Liver (tissue), 9 donors: Measurements from ENCODE around the gene CELF4. TPM values are rescaled to one million over a fixed set of nuclear protein-coding genes. Genes with fewer than 3 reads are reported as not detected.

Experiments used
- DNase-seq: peaks from one replicate; pipeline ENCODE4 v3.0.0-alpha.2; 2017; ENCODE audit warnings: low spot score
- H3K27ac ChIP-seq, 2 donors: one replicate each; pipeline ENCODE4 v1.7.0; 2013; ENCODE audit warnings: inconsistent platforms in 2 of 2, low read length in 2 of 2, control low read depth in 1 of 2, low read depth in 1 of 2, mild to moderate bottlenecking in 1 of 2
- H3K27me3 ChIP-seq, 4 donors: one replicate each; pipeline versions ENCODE4 v1.6.1 to v1.7.0; 2013; ENCODE audit warnings: low read length in 3 of 4, inconsistent platforms in 1 of 4, mild to moderate bottlenecking in 1 of 4, moderate library complexity in 1 of 4; ENCODE audit not compliant: control insufficient read depth in 4 of 4, insufficient read depth in 4 of 4
- H3K36me3 ChIP-seq, 4 donors: one replicate each; pipeline versions ENCODE4 v1.6.1 to v1.7.0; 2013; ENCODE audit warnings: low read length in 3 of 4, mild to moderate bottlenecking in 3 of 4, low read depth in 1 of 4, moderate library complexity in 1 of 4; ENCODE audit not compliant: control insufficient read depth in 4 of 4, insufficient read depth in 3 of 4
- H3K4me1 ChIP-seq, 4 donors: one replicate each; pipeline versions ENCODE4 v1.6.1 to v1.7.0; 2013; ENCODE audit warnings: low read length in 3 of 4, mild to moderate bottlenecking in 3 of 4, moderate library complexity in 1 of 4; ENCODE audit not compliant: control insufficient read depth in 4 of 4, insufficient read depth in 4 of 4
- H3K4me3 ChIP-seq, 3 donors: one replicate each; pipeline versions ENCODE4 v1.6.1 to v1.7.0; 2013; ENCODE audit warnings: low read length in 3 of 3, control low read depth in 1 of 3, low read depth in 1 of 3, mild to moderate bottlenecking in 1 of 3
- H3K9ac ChIP-seq, 2 donors: one replicate each; pipeline ENCODE4 v1.7.0; 2013; ENCODE audit warnings: low read length in 2 of 2, mild to moderate bottlenecking in 2 of 2, moderate library complexity in 2 of 2, control low read depth in 1 of 2, low read depth in 1 of 2
- H3K9me3 ChIP-seq, 4 donors: one replicate each; pipeline versions ENCODE4 v1.6.1 to v1.7.0; 2013; ENCODE audit warnings: low read length in 3 of 4; ENCODE audit not compliant: control insufficient read depth in 4 of 4
- CTCF ChIP-seq: fragments of 150-350 bp; IDR thresholded peaks from 2 replicates; pipeline ENCODE4 v1.5.1; 2017; ENCODE audit warnings: improper control_type of control experiment, low read depth, low read length; ENCODE audit not compliant: missing input control
- FOXA2 ChIP-seq: IDR thresholded peaks from 2 replicates; pipeline ENCODE4 v1.6.1; 2016; ENCODE audit warnings: antibody characterized with exemption
- GABPA ChIP-seq, 2 donors: IDR thresholded peaks in 1 of 2; conservative IDR thresholded peaks in 1 of 2; 2 replicates each; pipeline ENCODE4 v1.6.1; 2016; ENCODE audit warnings: antibody characterized with exemption in 2 of 2, mild to moderate bottlenecking in 1 of 2, moderate library complexity in 1 of 2
- HNF4G ChIP-seq: IDR thresholded peaks from 2 replicates; pipeline ENCODE4 v1.6.1; 2016; ENCODE audit warnings: antibody characterized with exemption
- JUND ChIP-seq, 2 donors: IDR thresholded peaks; 2 replicates each; pipeline ENCODE4 v1.6.1; 2016; ENCODE audit warnings: antibody characterized with exemption in 2 of 2
- NR2F2 ChIP-seq: IDR thresholded peaks from 2 replicates; pipeline ENCODE4 v1.6.1; 2016; ENCODE audit warnings: antibody characterized with exemption
- RAD21 ChIP-seq, 2 donors: IDR thresholded peaks; 2 replicates each; pipeline ENCODE4 v1.6.1; 2016; ENCODE audit warnings: antibody characterized with exemption in 2 of 2, mild to moderate bottlenecking in 2 of 2
- RXRA ChIP-seq, 2 donors: IDR thresholded peaks; 2 replicates each; pipeline ENCODE4 v1.6.1; 2017 to 2018; ENCODE audit warnings: antibody characterized with exemption in 2 of 2, mild to moderate bottlenecking in 1 of 2
- SP1 ChIP-seq: IDR thresholded peaks from 2 replicates; pipeline ENCODE4 v1.6.1; 2018; ENCODE audit warnings: antibody characterized with exemption, mild to moderate bottlenecking
- TAF1 ChIP-seq: conservative IDR thresholded peaks from 2 replicates; pipeline ENCODE4 v1.6.1; 2016; ENCODE audit warnings: antibody characterized with exemption, mild to moderate bottlenecking
- YY1 ChIP-seq: IDR thresholded peaks from 2 replicates; pipeline ENCODE4 v1.6.1; 2016; ENCODE audit warnings: antibody characterized with exemption, mild to moderate bottlenecking
- ZBTB33 ChIP-seq: IDR thresholded peaks from 2 replicates; pipeline ENCODE4 v1.6.1; 2016; ENCODE audit warnings: antibody characterized with exemption
- WGBS: extraction: QIAGEN DNeasy Blood & Tissue Kit; methylation state at CpG from one replicate; pipeline ENCODE4 v1.1.7; 2013; 5-methylcytosine and 5-hydroxymethylcytosine counted together
- polyA plus RNA-seq, 2 donors: library from polyadenylated mRNA; stranded (reverse) in 1 of 2; unstranded in 1 of 2; fragments of 200-250 nt in 1 of 2; fragments of >200 nt in 1 of 2; fragmentation: Nextera tagmentation in 1 of 2; extraction: Ambion mirVana in 1 of 2; gene quantifications; one replicate each; pipeline versions ENCODE4 v1.2.1 to v1.2.3, GENCODE V29; 2013 to 2015
- total RNA-seq, 2 donors: library from RNA; depleted of rRNA; stranded (reverse); fragments of >200 nt; gene quantifications; one replicate each; pipeline ENCODE4 v1.2.3, GENCODE V29; 2014
- TF ChIP-seq, protein P1 (sequence below): IDR thresholded peaks from 2 replicates; pipeline ENCODE4 v1.6.1; 2016; ENCODE audit warnings: antibody characterized with exemption
- TF ChIP-seq, protein P2 (sequence below): IDR thresholded peaks from 2 replicates; pipeline ENCODE4 v1.6.1; 2016; ENCODE audit warnings: antibody characterized with exemption
- TF ChIP-seq, protein P3 (sequence below): IDR thresholded peaks from 2 replicates; pipeline ENCODE4 v1.6.1; 2016; ENCODE audit warnings: antibody characterized with exemption, mild to moderate bottlenecking
- donor health status: healthy.
- donor health status: healthy.
- donor health status: healthy.
- donor health status: healthy.
- donor health status: healthy.

CELF4 gene
- total and polyA plus RNA-seq, 4 donors, result 0.08 to 0.28 (median 0.21) TPM; not detected in 1

DNA sequence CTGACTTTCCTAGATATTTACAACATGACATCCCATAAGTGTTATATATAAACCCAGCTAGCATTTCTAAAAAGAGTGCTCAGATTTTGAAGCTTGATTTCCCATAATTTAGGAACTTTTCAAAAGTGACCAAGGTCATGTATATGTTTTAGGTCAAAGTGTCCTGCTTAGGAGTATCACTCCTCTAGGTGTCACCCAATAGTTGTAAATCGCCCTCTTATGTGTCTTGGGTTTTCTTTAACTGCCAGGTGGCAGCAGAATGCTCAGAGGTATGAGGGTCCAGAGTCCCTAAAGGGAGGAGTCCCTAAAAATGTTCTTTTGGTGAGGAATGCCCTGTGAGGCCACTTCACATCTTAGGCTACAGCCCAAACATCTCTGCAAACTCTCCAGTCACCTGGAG lies 358.3 kb downstream of the CELF4 start:
- DNase-seq, result no peak
- H3K9me3 ChIP-seq, result no peaks in the 10 kb centered on the region
- 85% methylated on average over 1 of the region's 1 CpG for WGBS
- no peaks in the 10 kb centered on the region for H3K27me3 ChIP-seq
- no peak for TF ChIP-seq YY1
- TF ChIP-seq CTCF, result no peak
- no peak for TF ChIP-seq HNF4G
- no peak for TF ChIP-seq TAF1
- TF ChIP-seq, protein P1, sequence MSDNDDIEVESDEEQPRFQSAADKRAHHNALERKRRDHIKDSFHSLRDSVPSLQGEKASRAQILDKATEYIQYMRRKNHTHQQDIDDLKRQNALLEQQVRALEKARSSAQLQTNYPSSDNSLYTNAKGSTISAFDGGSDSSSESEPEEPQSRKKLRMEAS, result no peak
- H3K4me3 ChIP-seq, result no peak overlapping the region
- H3K36me3 ChIP-seq, result no peaks in the 10 kb centered on the region
- no peaks in the 10 kb centered on the region for H3K4me1 ChIP-seq
- no peak overlapping the region for H3K27ac ChIP-seq
- no peak overlapping the region for H3K9ac ChIP-seq

GRCh38 chr18:37199741-37200140 lies 365.9 kb downstream of the CELF4 start:
- Histone ChIP-seq H3K9ac (no peak overlapping the region), H3K27me3 (no peaks in the 10 kb centered on the region), H3K4me3 (no peak overlapping the region), H3K4me1 (no peaks in the 10 kb centered on the region), H3K27ac (no peak overlapping the region), H3K9me3 (no peaks in the 10 kb centered on the region), H3K36me3 (no peaks in the 10 kb centered on the region)
- no peak for DNase-seq
- no peak for TF ChIP-seq SP1
- TF ChIP-seq YY1, result no peak
- TF ChIP-seq, protein P2, sequence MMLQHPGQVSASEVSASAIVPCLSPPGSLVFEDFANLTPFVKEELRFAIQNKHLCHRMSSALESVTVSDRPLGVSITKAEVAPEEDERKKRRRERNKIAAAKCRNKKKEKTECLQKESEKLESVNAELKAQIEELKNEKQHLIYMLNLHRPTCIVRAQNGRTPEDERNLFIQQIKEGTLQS, result no peak
- no peak for TF ChIP-seq RXRA (IDR thresholded peaks at IDR 0.05)
- TF ChIP-seq ZBTB33, result no peak
- TF ChIP-seq JUND (IDR thresholded peaks at IDR 0.05), result no peak
- TF ChIP-seq, protein P1, result no peak
- TF ChIP-seq, protein P3, sequence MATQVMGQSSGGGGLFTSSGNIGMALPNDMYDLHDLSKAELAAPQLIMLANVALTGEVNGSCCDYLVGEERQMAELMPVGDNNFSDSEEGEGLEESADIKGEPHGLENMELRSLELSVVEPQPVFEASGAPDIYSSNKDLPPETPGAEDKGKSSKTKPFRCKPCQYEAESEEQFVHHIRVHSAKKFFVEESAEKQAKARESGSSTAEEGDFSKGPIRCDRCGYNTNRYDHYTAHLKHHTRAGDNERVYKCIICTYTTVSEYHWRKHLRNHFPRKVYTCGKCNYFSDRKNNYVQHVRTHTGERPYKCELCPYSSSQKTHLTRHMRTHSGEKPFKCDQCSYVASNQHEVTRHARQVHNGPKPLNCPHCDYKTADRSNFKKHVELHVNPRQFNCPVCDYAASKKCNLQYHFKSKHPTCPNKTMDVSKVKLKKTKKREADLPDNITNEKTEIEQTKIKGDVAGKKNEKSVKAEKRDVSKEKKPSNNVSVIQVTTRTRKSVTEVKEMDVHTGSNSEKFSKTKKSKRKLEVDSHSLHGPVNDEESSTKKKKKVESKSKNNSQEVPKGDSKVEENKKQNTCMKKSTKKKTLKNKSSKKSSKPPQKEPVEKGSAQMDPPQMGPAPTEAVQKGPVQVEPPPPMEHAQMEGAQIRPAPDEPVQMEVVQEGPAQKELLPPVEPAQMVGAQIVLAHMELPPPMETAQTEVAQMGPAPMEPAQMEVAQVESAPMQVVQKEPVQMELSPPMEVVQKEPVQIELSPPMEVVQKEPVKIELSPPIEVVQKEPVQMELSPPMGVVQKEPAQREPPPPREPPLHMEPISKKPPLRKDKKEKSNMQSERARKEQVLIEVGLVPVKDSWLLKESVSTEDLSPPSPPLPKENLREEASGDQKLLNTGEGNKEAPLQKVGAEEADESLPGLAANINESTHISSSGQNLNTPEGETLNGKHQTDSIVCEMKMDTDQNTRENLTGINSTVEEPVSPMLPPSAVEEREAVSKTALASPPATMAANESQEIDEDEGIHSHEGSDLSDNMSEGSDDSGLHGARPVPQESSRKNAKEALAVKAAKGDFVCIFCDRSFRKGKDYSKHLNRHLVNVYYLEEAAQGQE, result no peak
- TF ChIP-seq HNF4G, result no peak
- TF ChIP-seq GABPA (IDR thresholded peaks at IDR 0.05 in 1 of 2, conservative IDR thresholded peaks at IDR 0.05 in 1 of 2), result no peak
- no peak for TF ChIP-seq CTCF
- no peak for TF ChIP-seq NR2F2
- TF ChIP-seq FOXA2, result no peak
- TF ChIP-seq RAD21 (IDR thresholded peaks at IDR 0.05), result no peak
- WGBS, result 98% methylated on average over 2 of the region's 2 CpGs
